Activated CD8-positive, alpha-beta memory T cell treated with anti-CD3 and anti-CD28 coated beads, Interleukin-2, amount 10 ng/mL, durations not matched to agents 7 days and 5 days (primary cell): ENCODE results near the gene GGACT. TPM values are rescaled to one million over a fixed set of nuclear protein-coding genes. Genes with fewer than 3 reads are reported as not detected.

ENCODE experiments used
- ATAC-seq: fragments of 150-1000 bp; cut with Tn5 transposase; one replicate; pipeline ENCODE4 v1.10.0; 2021; ENCODE audit warnings: moderate library complexity
- CTCF ChIA-PET: fragments of 350-600 bp; sonication (Branson Sonifier 250); formaldehyde crosslinking; loops from one replicate; lab custom pipeline; 2021; ENCODE audit warnings: antibody characterized with exemption; lab: Charles Lee
- DNase-seq: peaks from one replicate; pipeline ENCODE4 v3.0.0-alpha.2; 2020
- H3K27ac Mint-ChIP-seq: one replicate; pipeline ENCODE4 v1.8.0; 2021; ENCODE audit warnings: mild to moderate bottlenecking, mixed read lengths
- H3K27me3 Mint-ChIP-seq: one replicate; pipeline ENCODE4 v1.8.0; 2021; ENCODE audit warnings: mixed read lengths
- H3K36me3 Mint-ChIP-seq: one replicate; pipeline ENCODE4 v1.8.0; 2021; ENCODE audit warnings: mild to moderate bottlenecking, mixed read lengths
- H3K4me1 Mint-ChIP-seq: one replicate; pipeline ENCODE4 v1.8.0; 2021; ENCODE audit warnings: mixed read lengths
- H3K4me3 Mint-ChIP-seq: one replicate; pipeline ENCODE4 v1.8.0; 2021; ENCODE audit warnings: mild to moderate bottlenecking, moderate library complexity, mixed read lengths
- H3K9me3 Mint-ChIP-seq: one replicate; pipeline ENCODE4 v1.8.0; 2022; ENCODE audit warnings: low read depth, mixed read lengths
- total RNA-seq, 2 experiments: library from RNA; stranded (reverse); gene quantifications; one replicate each; pipeline ENCODE4 v1.2.3, GENCODE V29; 2021

GGACT gene
- total RNA-seq, 2 experiments from 2014 or later: 5.0 to 5.3 TPM

DNA sequence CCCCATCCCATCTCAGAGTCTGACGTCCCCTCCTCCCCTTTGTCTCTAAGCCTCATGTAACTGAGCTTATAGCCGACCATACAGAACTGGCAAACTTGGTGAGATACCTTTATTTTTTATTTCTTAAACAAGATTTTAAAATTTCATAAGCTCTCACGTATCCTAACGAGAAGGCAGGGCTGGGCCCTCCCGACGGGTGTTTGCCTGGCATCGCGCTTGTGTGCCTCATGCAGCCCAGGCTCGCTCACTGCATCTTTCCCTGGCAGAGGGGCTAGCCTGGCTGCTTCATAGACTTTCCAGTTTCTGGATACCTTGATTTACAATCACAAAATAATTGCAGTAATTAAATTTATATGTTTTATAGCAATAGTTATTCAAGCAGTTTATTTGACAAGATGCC is 69.0 kb downstream of the GGACT start:
- Mint-ChIP-seq H3K27me3 (peaks cover 3% of the 10 kb centered on the region), H3K4me1 (peaks cover 35% of the 10 kb centered on the region), H3K4me3 (no peak overlapping the region), H3K9me3 (no peaks in the 10 kb centered on the region), H3K27ac (no peak overlapping the region), H3K36me3 (peaks cover 2% of the 10 kb centered on the region)
- CTCF ChIA-PET: interaction anchor here (1.2 kb wide), 1 partner anchor 619 kb away, joined by 3 read pairs; no protein-coding TSS in a partner anchor
- no peak for DNase-seq
- no peak for ATAC-seq

DNA sequence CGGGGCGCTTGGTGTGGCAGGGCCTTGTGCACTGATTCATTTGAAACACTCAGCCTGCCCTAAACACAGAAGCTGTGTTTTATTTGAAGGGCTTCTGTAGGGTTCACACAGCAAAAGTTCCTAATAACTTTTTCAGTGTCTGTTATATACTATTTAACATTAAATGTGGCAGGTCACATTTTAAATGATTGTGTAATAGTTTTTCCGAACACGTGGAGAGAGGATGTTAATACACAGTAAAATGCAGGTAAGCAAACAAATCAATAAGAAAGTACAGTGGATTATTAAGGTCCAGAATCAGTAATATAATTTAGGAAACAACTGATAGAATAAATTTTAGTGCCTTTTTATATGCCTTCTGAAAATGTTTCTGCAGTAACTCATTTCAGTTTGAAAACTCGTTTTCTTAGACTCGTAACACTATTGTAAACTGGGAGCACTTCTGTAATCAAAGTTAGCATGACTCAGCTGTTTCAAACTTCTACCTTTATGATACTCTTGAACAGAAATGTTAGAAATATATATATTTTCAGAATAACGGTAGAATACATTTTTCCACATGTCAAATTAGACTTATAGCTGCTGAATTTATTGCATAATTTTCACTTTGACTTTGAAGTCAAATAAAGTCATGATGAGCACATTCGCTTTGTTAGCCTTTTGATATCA is 70.1 kb downstream of the GGACT start:
- no peak overlapping the region for H3K4me3 Mint-ChIP-seq
- DNase-seq (no peak), ATAC-seq (no peak)
- H3K27me3 Mint-ChIP-seq: peaks cover 3% of the 10 kb centered on the region
- no peaks in the 10 kb centered on the region for H3K9me3 Mint-ChIP-seq
- CTCF ChIA-PET: interaction anchor here (0.9 kb wide), 1 partner anchor 602 kb away, joined by 4 read pairs; no protein-coding TSS in a partner anchor
- no peak overlapping the region for H3K27ac Mint-ChIP-seq
- H3K36me3 Mint-ChIP-seq: peaks cover 2% of the 10 kb centered on the region
- H3K4me1 Mint-ChIP-seq: peaks cover 40% of the 10 kb centered on the region

DNA sequence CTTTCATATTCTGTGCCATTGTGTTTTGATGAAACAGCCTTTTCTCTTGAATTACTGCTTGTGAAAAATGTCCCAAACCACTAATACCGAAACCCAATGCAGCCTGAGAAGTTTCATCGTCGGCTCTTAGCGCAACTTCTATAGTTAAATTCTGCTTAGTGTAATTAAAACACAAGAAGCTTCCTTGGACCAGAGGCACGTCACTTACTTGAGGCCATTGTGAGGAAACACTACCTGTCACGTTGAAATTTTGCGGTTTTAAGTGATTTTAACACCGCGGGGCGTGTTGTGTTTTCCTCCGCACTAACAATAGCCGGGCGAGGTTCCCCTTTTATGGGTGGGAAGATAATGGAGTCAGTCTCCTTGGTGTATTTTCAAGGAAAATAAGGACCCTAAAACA is 70.9 kb downstream of the GGACT start:
- Mint-ChIP-seq H3K27ac (peak overlapping the region; percentile 69), H3K27me3 (peaks cover 3% of the 10 kb centered on the region), H3K4me1 (peaks cover 42% of the 10 kb centered on the region), H3K4me3 (peak overlapping the region; percentile 42), H3K9me3 (no peaks in the 10 kb centered on the region), H3K36me3 (peaks cover 2% of the 10 kb centered on the region)
- ATAC-seq (peak; percentile 11), DNase-seq (no peak)
- CTCF ChIA-PET: interaction anchor here (1.2 kb wide), 1 partner anchor 55 kb away, joined by 3 read pairs; no protein-coding TSS in a partner anchor

DNA sequence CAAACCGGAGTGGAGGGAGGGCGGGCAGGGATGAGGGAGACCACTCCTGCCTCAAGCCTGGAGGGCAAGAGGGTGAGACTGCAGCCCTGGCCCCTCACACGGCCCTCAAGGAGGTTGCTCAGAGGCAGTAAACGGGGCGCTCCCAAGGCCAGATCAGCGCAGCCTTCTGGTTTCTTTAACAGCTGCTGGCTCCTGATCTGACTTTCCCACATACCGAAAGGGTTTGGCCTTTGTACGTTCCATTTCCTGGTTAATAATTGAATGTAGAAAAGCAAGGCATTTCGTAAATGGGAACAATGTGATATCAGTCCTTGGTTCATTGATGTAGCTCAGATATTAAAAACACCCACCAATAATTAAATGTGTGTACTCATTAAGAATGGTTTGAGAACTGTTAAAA is 71.5 kb downstream of the GGACT start:
- CTCF ChIA-PET: interaction anchor here (1.2 to 4.1 kb wide), 2 partner anchors 56 to 861 kb away, joined by 3 to 32 read pairs; no protein-coding TSS in a partner anchor
- Mint-ChIP-seq H3K36me3 (peaks cover 2% of the 10 kb centered on the region), H3K27ac (peak overlapping the region; percentile 53), H3K4me3 (peak overlapping the region; percentile 42), H3K27me3 (peaks cover 3% of the 10 kb centered on the region), H3K9me3 (no peaks in the 10 kb centered on the region), H3K4me1 (peaks cover 37% of the 10 kb centered on the region)
- DNase-seq (no peak), ATAC-seq (no peak)

DNA sequence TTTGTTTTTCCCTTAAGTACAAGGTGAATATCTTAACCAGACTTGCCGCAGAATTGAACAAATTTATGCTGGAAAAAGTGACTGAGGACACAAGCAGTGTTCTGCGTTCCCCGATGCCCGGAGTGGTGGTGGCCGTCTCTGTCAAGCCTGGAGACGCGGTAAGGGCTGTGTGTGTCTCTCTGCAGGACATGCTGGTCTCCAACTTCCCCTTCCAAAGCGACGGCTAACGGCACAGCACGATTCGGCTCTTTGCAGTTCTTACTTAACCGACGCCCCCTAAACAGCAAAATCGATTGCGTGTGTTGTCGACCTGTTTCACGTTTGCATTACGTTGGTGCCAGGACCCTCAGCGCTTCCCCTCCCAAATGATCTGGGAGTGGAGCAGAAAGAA is 73.2 kb downstream of the GGACT start:
- no peak for ATAC-seq
- Mint-ChIP-seq H3K4me1 (peaks cover 32% of the 10 kb centered on the region), H3K9me3 (no peaks in the 10 kb centered on the region), H3K27me3 (no peaks in the 10 kb centered on the region), H3K36me3 (peaks cover 2% of the 10 kb centered on the region), H3K27ac (no peak overlapping the region), H3K4me3 (no peak overlapping the region)
- CTCF ChIA-PET: interaction anchor here (0.6 to 4.1 kb wide), 39 partner anchors 8 to 909 kb away, joined by 3 to 32 read pairs (median 4); partner anchors contain the start of genes CLYBL, PCCA and ZIC2
- no peak for DNase-seq

DNA sequence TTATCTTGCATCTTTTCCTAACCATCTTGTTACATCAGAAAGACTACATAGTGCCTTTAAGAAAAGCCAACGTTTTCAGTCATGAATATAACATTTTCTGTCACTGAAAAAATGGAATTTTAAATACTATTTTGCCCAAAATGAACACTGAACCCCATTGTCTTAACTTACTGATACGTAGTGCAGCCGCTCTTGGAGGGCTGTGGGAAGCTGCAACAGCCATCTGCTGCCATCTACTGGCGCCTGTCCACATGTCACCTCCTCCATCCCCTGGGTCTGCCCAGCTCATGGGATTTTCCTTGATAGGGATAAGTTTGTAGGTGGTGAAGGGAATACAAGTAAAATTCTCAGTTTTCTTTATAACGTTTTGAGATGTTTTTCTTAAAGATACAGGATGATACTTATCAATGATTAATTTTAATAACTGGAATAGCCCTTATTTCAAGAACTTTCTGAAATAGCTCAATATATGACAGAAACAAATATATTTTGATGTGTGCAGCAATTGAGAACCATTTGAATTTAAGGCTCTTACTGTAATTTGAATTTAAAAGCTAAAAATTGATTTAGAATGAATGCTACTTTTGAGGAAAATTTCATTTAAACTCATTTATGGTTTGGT is 73.7 kb downstream of the GGACT start:
- peaks cover 2% of the 10 kb centered on the region for H3K36me3 Mint-ChIP-seq
- ATAC-seq: peak; percentile 97
- H3K4me3 Mint-ChIP-seq: no peak overlapping the region
- no peaks in the 10 kb centered on the region for H3K27me3 Mint-ChIP-seq
- CTCF ChIA-PET: interaction anchor here (0.6 to 4.1 kb wide), 40 partner anchors 8 to 909 kb away, joined by 3 to 32 read pairs (median 4); partner anchors contain the start of genes CLYBL, PCCA and ZIC2
- DNase-seq: peak; percentile 83
- no peaks in the 10 kb centered on the region for H3K9me3 Mint-ChIP-seq
- H3K4me1 Mint-ChIP-seq: peaks cover 32% of the 10 kb centered on the region
- no peak overlapping the region for H3K27ac Mint-ChIP-seq

DNA sequence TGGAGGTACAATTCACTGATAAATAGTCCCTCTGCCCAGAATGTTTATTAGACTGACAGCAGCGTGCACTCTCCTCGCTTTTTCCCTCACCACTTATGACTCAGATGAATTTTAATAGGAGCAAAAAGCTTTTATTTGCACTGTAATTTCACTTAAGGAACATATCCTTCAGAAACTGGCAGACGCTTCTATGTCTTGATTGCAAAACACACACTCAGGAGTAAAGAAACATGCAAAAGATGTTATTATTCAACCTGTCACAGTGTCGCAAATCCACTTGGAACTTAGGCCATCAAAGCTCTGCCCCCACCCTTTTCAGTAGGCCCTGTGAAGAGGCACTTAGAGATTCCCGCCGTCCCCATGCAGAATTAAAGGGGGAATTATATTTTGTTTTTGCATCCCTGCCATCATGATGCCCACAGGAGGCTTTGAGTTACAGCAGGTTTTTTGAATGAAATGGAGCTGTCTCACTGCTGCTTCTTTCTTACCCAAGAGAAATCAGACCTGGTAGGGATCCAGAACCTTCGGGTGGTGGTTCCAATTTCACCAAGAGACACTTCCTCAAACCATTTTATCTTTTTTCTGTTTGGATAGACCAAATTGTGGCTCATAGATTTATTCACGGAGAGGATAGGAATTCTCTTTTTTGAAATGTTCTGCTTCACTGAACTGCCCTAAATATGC is 74.5 kb downstream of the GGACT start:
- no peaks in the 10 kb centered on the region for H3K27me3 Mint-ChIP-seq
- CTCF ChIA-PET: interaction anchor here (0.8 to 4.1 kb wide), 23 partner anchors 9 to 858 kb away, joined by 3 to 32 read pairs (median 5); partner anchors contain the start of genes PCCA and ZIC2
- no peak overlapping the region for H3K4me3 Mint-ChIP-seq
- no peaks in the 10 kb centered on the region for H3K9me3 Mint-ChIP-seq
- no peak for ATAC-seq
- no peak for DNase-seq
- H3K4me1 Mint-ChIP-seq: peaks cover 32% of the 10 kb centered on the region
- peaks cover 2% of the 10 kb centered on the region for H3K36me3 Mint-ChIP-seq
- no peak overlapping the region for H3K27ac Mint-ChIP-seq

DNA sequence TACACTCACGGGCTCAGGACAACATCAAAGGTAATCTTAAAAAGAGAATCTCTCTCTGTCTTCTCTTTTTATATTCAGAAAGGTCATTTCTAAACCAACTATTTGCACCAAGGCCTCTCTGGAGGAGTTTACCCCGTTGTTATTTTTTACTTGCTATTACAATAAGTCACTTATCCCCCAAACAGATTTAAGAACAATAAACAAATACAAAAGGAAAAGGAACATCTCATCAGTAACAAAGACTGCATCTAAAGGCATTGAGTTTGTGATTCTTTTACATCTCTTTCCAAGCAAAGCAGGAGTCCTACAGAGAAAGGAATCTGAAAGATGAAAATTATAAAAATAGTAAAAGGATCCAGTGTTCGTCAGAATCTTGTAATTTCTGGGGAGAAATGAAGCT is 75.4 kb downstream of the GGACT start:
- Mint-ChIP-seq H3K4me3 (no peak overlapping the region), H3K9me3 (no peaks in the 10 kb centered on the region), H3K27me3 (no peaks in the 10 kb centered on the region), H3K4me1 (peaks cover 30% of the 10 kb centered on the region), H3K27ac (no peak overlapping the region), H3K36me3 (peaks cover 3% of the 10 kb centered on the region)
- DNase-seq: no peak
- ATAC-seq: no peak
- CTCF ChIA-PET: interaction anchor here (2.2 kb wide), 1 partner anchor 470 kb away, joined by 5 read pairs; no protein-coding TSS in a partner anchor

DNA sequence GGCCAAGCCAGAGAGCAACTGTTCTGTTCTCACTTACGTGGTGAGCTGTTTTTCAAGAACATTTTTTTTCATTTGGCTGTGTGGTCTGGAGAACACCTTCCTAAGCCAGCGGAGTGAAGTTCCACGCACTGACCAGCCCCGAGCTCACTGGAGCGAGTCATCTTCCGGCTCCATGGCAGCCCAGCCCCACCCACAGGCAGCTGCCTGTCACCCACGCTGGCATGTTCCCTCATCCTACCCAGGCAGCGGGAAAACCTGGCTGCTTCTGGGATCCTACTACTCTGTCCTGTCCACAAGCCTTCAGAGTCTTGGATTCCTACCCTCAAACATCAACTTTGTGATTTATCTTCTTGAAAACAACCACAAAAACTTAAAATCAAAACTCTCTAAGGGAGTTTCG is 76.2 kb downstream of the GGACT start:
- Mint-ChIP-seq H3K36me3 (peaks cover 3% of the 10 kb centered on the region), H3K27ac (no peak overlapping the region), H3K9me3 (no peaks in the 10 kb centered on the region), H3K4me1 (peaks cover 26% of the 10 kb centered on the region), H3K4me3 (no peak overlapping the region), H3K27me3 (no peaks in the 10 kb centered on the region)
- DNase-seq (no peak), ATAC-seq (no peak)
- CTCF ChIA-PET: interaction anchor here (0.9 kb wide), 1 partner anchor 119 kb away, joined by 4 read pairs; no protein-coding TSS in a partner anchor

DNA sequence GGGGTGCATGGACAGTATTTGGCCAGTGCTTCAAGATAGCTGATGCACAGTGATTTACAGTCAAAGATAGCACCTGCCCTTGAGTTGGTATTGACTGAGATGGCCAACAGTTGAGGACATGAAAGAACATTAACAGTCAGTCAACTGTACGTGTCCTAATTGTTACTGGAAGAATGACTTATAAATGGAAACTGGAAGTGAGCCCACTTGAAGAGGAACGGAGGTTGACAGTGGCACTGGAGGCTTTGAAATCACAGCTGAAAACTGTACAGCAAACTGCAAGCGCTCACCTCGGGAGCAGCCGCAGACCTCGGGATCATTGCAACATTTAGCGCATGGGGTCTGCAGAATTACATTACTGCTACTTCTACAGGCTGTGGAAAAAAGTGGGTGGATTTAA is 77.1 kb downstream of the GGACT start:
- no peak overlapping the region for H3K4me3 Mint-ChIP-seq
- H3K27ac Mint-ChIP-seq: no peak overlapping the region
- CTCF ChIA-PET: interaction anchor here (0.6 to 1.0 kb wide), 3 partner anchors 27 to 855 kb away, joined by 3 to 4 read pairs (median 4); no protein-coding TSS in a partner anchor
- peaks cover 27% of the 10 kb centered on the region for H3K4me1 Mint-ChIP-seq
- DNase-seq: no peak
- no peaks in the 10 kb centered on the region for H3K27me3 Mint-ChIP-seq
- no peaks in the 10 kb centered on the region for H3K9me3 Mint-ChIP-seq
- ATAC-seq: no peak
- H3K36me3 Mint-ChIP-seq: peaks cover 3% of the 10 kb centered on the region

DNA sequence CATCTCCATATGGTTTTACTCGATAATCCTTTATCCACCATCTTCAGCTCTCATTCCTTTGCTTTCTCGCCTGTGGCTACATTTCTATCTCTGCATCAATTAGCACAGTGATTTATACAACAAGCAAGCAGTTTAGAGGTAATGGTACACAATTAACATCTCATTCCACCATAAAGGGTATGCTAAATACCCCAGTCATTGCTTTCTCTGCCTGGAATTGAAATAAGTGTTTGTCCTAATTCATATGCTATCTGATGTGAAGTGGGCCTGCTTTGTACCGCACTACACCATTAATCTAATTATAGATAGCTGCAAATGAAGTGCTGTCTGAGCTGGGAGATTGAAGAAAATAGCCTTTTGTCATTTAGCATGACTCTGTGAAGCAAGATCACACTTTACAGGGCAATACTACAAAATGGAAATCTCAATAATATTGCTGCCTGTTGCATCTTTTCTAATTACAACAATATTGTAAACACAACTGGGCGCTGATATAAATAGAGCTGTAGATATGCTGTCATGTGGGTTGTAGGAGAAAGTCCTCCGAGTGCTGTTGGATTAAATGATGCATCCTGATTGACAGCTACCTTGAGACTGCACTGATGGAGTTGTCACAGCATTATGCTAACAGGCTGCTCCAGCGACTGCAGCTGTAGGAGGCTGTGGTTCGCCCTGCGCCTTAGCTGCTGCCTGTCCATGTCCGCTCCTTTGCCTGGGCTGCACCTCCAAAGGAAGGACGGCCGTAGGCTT is 78.2 kb downstream of the GGACT start:
- CTCF ChIA-PET: interaction anchor here (0.9 to 1.2 kb wide), 3 partner anchors 26 to 854 kb away, joined by 3 to 4 read pairs (median 3); no protein-coding TSS in a partner anchor
- ATAC-seq (no peak), DNase-seq (no peak)
- no peak overlapping the region for H3K27ac Mint-ChIP-seq
- H3K4me1 Mint-ChIP-seq: peaks cover 37% of the 10 kb centered on the region
- H3K36me3 Mint-ChIP-seq: peaks cover 2% of the 10 kb centered on the region
- H3K4me3 Mint-ChIP-seq: no peak overlapping the region
- no peaks in the 10 kb centered on the region for H3K27me3 Mint-ChIP-seq
- no peaks in the 10 kb centered on the region for H3K9me3 Mint-ChIP-seq

DNA sequence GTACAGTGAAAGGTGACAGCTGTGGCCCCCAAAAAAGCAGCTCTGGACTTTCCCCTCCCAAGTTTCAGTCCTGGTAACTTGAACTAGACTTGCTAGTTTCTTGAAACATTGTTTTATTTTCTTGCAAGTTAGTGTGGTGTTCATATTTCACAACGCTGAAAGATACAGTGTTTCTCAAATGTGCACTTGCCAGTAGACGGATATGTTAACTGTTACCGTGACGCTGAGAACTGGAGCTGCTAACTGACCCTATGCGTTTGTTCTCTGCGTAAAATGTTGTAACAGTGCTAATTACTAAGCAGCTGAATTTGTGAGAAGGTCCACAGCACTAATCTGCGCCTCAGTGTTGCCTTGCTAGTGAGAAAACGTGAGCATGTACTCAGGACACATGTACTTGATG is 79.6 kb downstream of the GGACT start:
- H3K27me3 Mint-ChIP-seq: no peaks in the 10 kb centered on the region

More for the DNA sequence above, 79.6 kb downstream of the GGACT start:
- H3K27ac Mint-ChIP-seq: no peak overlapping the region
- ATAC-seq (no peak), DNase-seq (no peak)
- no peaks in the 10 kb centered on the region for H3K9me3 Mint-ChIP-seq
- peaks cover 37% of the 10 kb centered on the region for H3K4me1 Mint-ChIP-seq
- H3K36me3 Mint-ChIP-seq: peaks cover 4% of the 10 kb centered on the region
- no peak overlapping the region for H3K4me3 Mint-ChIP-seq
- CTCF ChIA-PET: interaction anchor here (1.2 kb wide), 1 partner anchor 852 kb away, joined by 3 read pairs; no protein-coding TSS in a partner anchor
